ENCODE data around the gene HDHD3.

Gene HDHD3

GRCh38 chr9:113361304-113362018 lies 15.3 kb downstream of the HDHD3 start:
- DNase-seq = peak; percentile 15

GRCh38 chr9:113360242-113360842 lies 16.4 kb downstream of the HDHD3 start:
- DNase-seq = no peak

DNA sequence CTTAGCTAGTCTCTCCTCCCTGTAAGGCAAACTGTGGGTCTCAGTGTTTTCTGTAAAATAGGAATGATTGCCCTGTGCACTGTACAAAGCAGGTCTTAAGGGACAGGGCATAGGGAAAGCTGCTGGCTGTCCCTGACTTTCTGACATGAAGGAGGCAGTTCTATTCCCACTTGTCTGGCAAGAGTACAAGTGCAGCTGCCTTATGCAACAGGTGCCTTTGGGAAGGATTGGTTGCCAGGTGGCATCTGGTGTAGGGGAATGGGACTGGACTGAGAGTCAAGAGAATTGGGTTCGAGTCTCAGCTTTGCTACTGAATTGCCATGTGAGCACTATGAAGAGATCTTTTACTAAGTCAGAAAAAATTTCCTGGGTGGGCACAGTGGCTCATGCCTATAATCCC lies 17.4 kb downstream of the HDHD3 start:
- DNase-seq = no peak

DNA sequence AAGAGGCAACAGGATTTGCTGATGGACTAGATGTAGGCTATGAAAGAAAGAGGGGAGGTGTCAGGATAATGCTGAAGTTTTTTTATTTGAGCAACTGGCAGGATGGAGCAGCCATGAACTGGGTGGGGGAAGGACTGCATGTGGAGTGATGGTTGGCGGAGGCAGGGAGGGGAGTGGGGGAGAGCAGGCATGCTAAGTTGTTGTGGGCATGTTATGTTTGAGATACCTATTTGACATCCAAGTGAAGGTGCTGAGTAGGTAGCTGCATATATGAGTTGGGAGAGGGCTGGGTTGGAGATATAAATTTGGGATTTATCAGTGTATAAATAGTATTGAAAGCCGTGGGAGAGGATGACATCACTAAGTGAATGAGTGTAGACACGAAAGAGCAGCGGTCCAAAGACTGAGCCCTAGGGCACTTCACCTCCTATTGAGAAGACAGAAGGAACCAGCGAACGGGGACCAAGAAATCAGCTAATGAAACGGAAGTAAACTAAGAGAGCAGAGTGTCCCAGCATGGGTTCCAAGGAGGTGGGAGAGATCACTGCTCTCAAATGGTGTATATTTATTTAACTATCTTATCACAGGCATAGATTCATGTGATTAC lies 20.0 kb downstream of the HDHD3 start:
- DNase-seq = no peak

DNA sequence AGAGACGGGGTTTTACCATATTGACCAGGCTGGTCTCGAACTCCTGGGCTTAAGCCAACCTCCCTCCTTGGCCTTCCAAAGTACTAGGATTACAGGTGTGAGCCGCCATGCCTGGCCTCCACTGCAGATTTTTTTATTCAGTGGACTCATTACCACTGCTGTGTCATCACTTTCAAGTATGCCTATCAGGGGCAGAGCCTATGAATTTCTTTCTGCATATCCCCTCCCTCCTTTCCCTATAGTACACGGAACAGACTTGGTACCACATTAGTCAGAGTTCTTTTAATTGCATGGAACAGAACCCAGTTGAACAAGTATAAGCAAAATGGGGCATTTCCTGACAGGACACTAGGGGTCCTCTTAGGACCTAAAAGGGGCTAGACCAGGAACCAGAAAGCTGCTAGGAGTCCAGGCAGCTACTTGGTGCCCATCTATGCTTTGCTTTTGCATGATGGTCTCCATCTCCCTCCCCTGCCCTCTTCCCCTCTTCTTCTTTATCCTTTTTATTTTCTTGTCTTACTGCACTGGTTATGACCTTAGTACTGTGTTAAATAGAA lies 21.7 kb downstream of the HDHD3 start:
- no peak for DNase-seq

DNA sequence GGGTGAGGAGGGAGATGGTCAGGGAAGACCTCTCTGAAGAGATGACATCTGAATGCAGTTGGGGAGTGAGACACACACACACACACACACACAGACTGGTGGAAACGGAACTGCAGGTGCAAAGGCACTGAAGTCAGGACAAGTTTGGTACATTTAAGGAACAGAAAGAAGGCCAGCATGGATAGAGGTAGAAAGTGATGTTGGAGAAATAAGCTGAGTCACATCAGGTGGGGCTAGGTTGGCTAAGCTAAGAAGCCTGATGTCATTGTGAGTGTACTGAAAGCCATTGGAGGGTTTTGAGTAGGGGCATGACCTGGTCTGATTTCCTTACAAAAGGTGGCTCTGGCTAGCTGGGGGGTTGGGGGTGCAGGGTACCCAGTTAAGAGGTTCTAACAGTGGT lies 24.4 kb downstream of the HDHD3 start:
- DNase-seq = no peak

DNA sequence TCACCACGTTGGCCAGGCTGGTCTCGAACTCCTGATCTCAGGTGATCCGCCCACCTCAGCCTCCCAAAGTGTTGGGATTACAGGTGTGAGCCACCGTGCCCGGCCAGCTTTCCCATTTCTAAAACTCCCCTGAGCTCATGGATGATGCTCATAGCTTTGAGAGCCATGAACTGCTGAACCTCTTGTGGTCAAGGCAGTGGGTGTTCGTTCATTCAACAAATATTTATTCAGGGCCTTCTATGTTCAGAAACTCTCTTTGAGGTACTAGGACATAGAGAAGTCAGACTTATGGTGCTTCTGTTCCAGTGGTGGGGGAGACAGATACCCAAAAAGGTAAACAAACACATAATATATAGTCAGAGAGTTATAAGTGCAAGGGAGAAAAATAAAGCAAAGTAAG lies 24.8 kb downstream of the HDHD3 start:
- no peak for DNase-seq

- DNase-seq = no peak
Measured at GRCh38 chr9:113350937-113351336, 25.8 kb downstream of the HDHD3 start.

- no peak for DNase-seq
Measured at GRCh38 chr9:113350107-113350661, 26.6 kb downstream of the HDHD3 start.

DNA sequence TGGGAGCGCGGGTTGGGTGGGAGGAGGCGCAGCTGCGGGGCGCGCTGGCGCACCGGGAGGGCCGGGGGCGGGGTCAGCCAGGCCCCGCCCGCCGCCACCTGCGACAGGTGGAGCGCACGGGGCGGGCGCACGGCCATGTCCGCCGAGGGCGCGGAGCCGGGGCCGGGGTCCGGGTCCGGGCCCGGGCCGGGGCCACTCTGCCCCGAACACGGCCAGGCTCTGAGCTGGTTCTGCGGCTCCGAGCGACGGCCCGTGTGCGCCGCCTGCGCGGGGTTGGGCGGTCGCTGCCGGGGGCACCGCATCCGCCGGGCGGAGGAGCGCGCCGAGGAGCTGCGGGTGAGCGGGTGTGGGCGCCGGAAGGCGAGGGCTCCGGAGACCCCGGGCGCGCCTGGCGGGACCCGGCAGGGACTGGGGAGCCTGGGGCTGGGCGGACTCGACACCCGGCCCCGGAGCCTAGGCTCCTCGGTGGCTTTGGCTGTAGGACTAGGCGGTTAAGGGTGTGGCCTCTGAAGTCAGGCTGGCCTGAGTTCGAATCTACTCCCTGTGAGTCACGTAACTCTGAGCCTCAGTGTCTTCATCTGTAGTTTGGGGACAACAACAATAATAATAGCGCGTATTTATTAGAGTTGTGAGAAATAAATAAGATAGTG lies 27.2 kb downstream of the HDHD3 start, which contains the start of gene BSPRY:
TSS of gene BSPRY (plus strand) at position 97 of the 650 bp plus-strand sequence. CDS start at position 136, 39 bp downstream.
- DNase-seq = no peak

GRCh38 chr9:113349066-113349444 lies 27.7 kb downstream of the HDHD3 start:
- no peak for DNase-seq

GRCh38 chr9:113348437-113348836 lies 28.3 kb downstream of the HDHD3 start:
- DNase-seq = no peak

- DNase-seq = no peak
Measured at GRCh38 chr9:113345671-113346070, 31.1 kb downstream of the HDHD3 start.

DNA sequence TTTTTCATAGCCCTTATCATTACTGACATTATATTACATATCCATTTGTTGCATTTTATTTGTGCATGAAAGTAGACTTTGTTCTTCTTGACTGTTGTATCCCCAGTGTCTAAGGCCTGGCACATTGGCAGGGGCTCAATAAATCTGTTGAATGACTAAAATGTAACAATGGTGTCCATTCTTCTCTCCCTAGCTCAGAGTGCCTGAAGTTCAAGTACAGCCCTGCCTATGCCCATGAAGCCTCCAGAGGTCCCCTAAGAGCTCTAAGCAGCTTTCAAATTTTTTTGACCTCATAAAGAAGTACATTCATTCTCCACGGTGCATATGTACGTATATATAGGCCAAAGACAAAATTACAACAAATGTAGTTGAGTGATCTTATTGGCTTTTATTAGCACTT lies 31.6 kb downstream of the HDHD3 start:
- no peak for DNase-seq

GRCh38 chr9:113343732-113344231 lies 33.0 kb downstream of the HDHD3 start:
- DNase-seq = peak; percentile 38

DNA sequence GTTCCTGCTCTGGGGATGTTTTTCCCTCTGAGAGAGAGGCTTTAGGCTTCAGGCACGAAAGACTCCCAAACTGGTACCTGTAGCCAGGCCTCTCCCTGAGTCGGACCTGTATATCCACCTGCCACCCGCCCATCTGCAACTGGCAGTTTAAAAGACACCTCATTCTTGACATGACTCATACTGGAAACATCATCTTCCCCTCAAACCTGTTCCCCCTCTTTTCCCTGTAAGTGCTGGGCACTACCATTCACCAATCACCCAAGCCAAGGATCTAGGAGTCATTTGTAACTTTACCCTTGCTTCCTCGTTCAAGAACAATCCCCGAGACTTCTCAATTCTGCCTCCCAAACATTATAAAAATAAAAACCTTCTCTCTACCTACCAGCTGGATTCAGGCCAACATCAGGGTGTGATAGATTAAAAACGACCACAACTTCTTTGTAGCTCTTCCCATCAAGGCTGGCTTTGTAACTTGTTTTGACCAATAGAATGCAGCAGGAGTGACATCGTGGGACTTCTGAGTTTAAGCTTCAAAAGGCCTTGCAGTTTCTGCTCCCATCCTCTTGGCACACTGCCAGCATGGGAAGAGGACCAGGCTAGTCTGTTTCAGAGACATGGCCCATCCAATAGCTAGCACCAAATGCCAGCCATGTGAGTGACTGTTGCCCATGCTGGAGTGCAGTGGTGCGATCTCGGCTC lies 34.9 kb downstream of the HDHD3 start:
- no peak for DNase-seq

DNA sequence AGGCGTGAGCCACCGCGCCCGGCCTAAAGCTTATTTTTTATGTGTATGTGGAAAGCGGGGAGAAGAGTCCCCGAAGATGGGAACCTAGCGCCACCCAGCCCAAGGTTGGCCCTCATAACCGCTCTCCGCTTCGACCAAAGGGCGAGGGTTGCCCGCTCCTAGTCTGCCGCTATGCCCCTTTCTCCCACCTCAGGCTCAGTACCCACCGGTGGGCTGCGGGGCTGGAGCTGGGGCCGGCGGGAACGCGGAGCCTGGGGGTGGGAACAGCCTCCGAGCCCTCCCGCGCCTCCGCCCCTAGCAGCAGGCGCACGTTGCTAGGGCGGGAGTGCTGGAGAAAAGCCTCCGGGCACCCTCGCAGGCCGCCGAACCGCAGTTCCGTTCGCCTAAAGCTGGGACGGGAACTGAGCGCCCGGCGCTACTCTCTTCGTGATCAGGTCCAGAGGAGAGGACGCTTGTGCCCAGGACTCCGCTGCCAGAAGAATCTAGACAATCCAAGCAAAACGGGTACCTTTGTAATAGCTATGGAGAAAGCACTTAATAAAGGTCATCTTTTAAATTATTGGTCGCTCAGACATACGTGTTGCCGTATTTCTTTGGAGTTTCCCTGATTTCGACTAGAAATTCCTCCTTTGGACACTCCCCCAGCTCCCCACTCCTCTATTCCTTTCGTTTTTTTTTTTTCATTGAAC lies 36.6 kb downstream of the HDHD3 start, which contains the start of gene WDR31:
TSS of gene WDR31 (minus strand) at position 265 of the 689 bp plus-strand sequence. CDS start 8,253 bp downstream, outside the sequence.
- DNase-seq = peak; percentile 89

DNA sequence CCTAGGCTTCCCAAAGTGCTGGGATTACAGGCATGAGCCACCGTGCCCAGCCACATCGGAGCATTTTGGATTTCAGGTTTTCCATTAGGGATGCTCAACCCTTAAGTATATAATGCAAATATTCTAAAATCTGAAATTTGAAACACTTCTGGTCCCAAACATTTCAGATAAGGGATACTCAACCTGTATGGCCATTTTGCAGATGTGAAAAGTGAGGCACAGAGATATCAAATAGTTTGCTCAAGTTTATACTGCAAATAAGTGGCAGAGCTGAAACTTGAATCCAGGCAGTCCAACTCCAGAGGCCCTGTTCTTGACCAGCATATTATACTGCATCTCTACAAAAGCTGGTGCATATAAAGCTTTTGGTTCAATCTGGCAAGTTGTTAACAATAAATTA lies 39.1 kb downstream of the HDHD3 start:
- DNase-seq = no peak

DNA sequence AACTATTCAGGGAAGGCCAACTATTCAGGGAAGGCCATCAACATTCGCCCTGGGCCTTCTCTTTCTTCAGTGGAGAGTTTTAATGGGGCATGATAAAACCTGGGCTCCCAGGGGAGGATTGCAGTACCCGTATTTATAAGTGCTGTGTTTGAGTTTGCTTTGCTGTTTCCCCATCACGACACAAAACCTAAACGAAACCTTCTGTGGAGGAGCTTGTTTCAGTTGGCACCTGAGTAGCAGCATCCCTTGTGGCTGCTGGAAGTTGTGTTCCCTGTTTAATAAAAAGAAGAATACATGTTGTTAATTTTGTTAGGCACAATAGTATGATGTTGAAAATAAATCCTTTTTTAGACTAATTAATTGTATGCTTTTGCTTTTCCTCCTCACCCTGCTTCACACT lies 45.0 kb downstream of the HDHD3 start:
- DNase-seq = no peak

GRCh38 chr9:113328045-113328782 lies 48.6 kb downstream of the HDHD3 start:
- DNase-seq = no peak

GRCh38 chr9:113326230-113326629 lies 50.6 kb downstream of the HDHD3 start:
- no peak for DNase-seq
